Endothelial cell of umbilical vein (primary cell): ENCODE results near the gene INO80B.

Source experiments
- CTCF ChIP-seq, 2 donors: IDR thresholded peaks; 1 replicate in 1 of 2; 2 replicates in 1 of 2; pipeline ENCODE4 v1.5.1; 2011; ENCODE audit warnings: low read length in 2 of 2, mild to moderate bottlenecking in 2 of 2, moderate library complexity in 2 of 2, control low read depth in 1 of 2, inconsistent platforms in 1 of 2, low read depth in 1 of 2; ENCODE audit not compliant: insufficient read depth in 1 of 2; ENCODE audit errors: extremely low read depth in 1 of 2
- EZH2 ChIP-seq: IDR thresholded peaks from 2 replicates; pipeline ENCODE4 v1.6.1; 2012; ENCODE audit warnings: borderline replicate concordance, low read depth, mild to moderate bottlenecking, moderate library complexity, low read length, inconsistent platforms; ENCODE audit not compliant: severe bottlenecking
- GATA2 ChIP-seq: IDR thresholded peaks from 2 replicates; pipeline ENCODE4 v1.7.0; 2011; ENCODE audit warnings: low read depth, mild to moderate bottlenecking, moderate library complexity, mixed read lengths, low read length; ENCODE audit not compliant: insufficient read length, insufficient read depth
- MAX ChIP-seq: IDR thresholded peaks from 2 replicates; pipeline ENCODE4 v1.6.1; 2011; ENCODE audit not compliant: insufficient read depth, insufficient read length
- POLR2A ChIP-seq: IDR thresholded peaks from 2 replicates; pipeline ENCODE4 v1.6.1; 2012; ENCODE audit warnings: low read depth, mild to moderate bottlenecking, control low read depth, low read length
- POLR2AphosphoS5 ChIP-seq: IDR thresholded peaks from 2 replicates; pipeline ENCODE4 v1.6.1; 2012; ENCODE audit warnings: low read depth, mild to moderate bottlenecking, control low read depth, low read length, moderate library complexity; ENCODE audit not compliant: insufficient read depth

- TF ChIP-seq CTCF (IDR thresholded peaks at IDR 0.05; ENCODE audit: extremely low read depth in 1 of 2, insufficient read depth in 1 of 2, low read depth in 1 of 2, low read length in 2 of 2) (no peak), EZH2 (no peak), GATA2 (no peak), POLR2A (no peak), POLR2AphosphoS5 (no peak), MAX (no peak)
These were observed 9.5 kb downstream of the INO80B start for GRCh38 chr2:74464406-74464805.
